HepG2 (cell line): ENCODE measurements around the gene GZF1. TPM values are rescaled to one million over a fixed set of nuclear protein-coding genes. Genes with fewer than 3 reads are reported as not detected.

Experiments
- ATAC-seq: fragments of 200-7000 bp; cut with Tn5 transposase; 3 replicates; pipeline ENCODE4 v1.9.1; 2020; ENCODE audit warnings: mild to moderate bottlenecking, moderate library complexity
- BruUV-seq: library from RNA; stranded (reverse); fragments of 400-500 nt; replicated peaks from 2 replicates; lab custom pipeline; 2021; lab: Mats Ljungman, UMichigan
- CTCF ChIA-PET: fragments of 300-600 bp; formaldehyde crosslinking; extraction: SDS; loops from one replicate; lab custom pipeline; 2021; ENCODE audit warnings: low total read pairs, inconsistent platforms, low intra/inter-chr PET ratio; lab: Yijun Ruan, JAX
- POLR2A ChIA-PET: fragments of 350-600 bp; sonication (Branson Sonifier 250); formaldehyde crosslinking; loops from one replicate; lab custom pipeline; 2020; ENCODE audit warnings: antibody characterized with exemption, inconsistent platforms; lab: Yijun Ruan, JAX
- DNase-seq: peaks from one replicate; pipeline ENCODE4 v3.0.0-alpha.2; 2015; ENCODE audit warnings: low spot score
- FAIRE-seq: peaks from 3 replicates; lab custom pipeline; 2011; peaks lifted over from hg19 to GRCh38; lab: Jason Lieb, UNC
- H2AFZ ChIP-seq: one replicate; pipeline ENCODE4 v1.6.1; 2011; ENCODE audit warnings: low read length, inconsistent platforms
- H3K27ac ChIP-seq: fragments of 300-600 bp; 3 replicates; pipeline ENCODE4 v1.8.0; 2011; ENCODE audit warnings: mixed run types, mild to moderate bottlenecking, mixed read lengths, low read length, inconsistent platforms; ENCODE audit not compliant: insufficient read depth; ENCODE audit errors: extremely low read length
- H3K27me3 ChIP-seq, 2 experiments: fragments of 200-600 bp in 1 of 2; 2 replicates in 1 of 2; 3 replicates in 1 of 2; pipeline versions ENCODE4 v1.6.0 to v1.8.0; 2011; ENCODE audit warnings: low read length in 2 of 2, mild to moderate bottlenecking in 2 of 2, moderate library complexity in 2 of 2, inconsistent platforms in 1 of 2; ENCODE audit not compliant: insufficient read depth in 2 of 2, control insufficient read depth in 1 of 2
- H3K36me3 ChIP-seq, 2 experiments: fragments of 200-600 bp in 1 of 2; replicated peaks in 1 of 2; 2 replicates in 1 of 2; 3 replicates in 1 of 2; pipeline versions ENCODE4 v1.5.1 to v1.8.0; 2011; ENCODE audit warnings: low read length in 2 of 2, inconsistent platforms in 1 of 2; ENCODE audit not compliant: insufficient read depth in 2 of 2, control insufficient read depth in 1 of 2
- H3K4me1 ChIP-seq: 2 replicates; pipeline ENCODE4 v1.5.1; 2012; ENCODE audit warnings: low read length, inconsistent platforms; ENCODE audit not compliant: insufficient read depth
- H3K4me2 ChIP-seq: 2 replicates; pipeline ENCODE4 v1.6.0; 2011; ENCODE audit warnings: low read depth, low read length, inconsistent platforms
- H3K4me3 ChIP-seq, 3 experiments: fragments of 200-600 bp in 1 of 3; sonication (generic), shearing (Covaris generic) in 1 of 3; replicated peaks in 1 of 3; 2 replicates each; pipeline ENCODE4 v1.5.1; 2011 to 2016; ENCODE audit warnings: low read length in 3 of 3, inconsistent platforms in 2 of 3, low read depth in 2 of 3, mild to moderate bottlenecking in 2 of 3, control low read depth in 1 of 3, mixed read lengths in 1 of 3; ENCODE audit not compliant: insufficient read depth in 1 of 3
- H3K79me2 ChIP-seq: one replicate; pipeline ENCODE4 v1.6.1; 2011; ENCODE audit warnings: low read length, inconsistent platforms; ENCODE audit not compliant: insufficient read depth
- H3K9ac ChIP-seq: 2 replicates; pipeline ENCODE4 v1.6.0; 2011; ENCODE audit warnings: mild to moderate bottlenecking, low read depth, low read length, inconsistent platforms; ENCODE audit not compliant: insufficient read depth
- H3K9me3 ChIP-seq: 2 replicates; pipeline ENCODE4 v1.5.1; 2012; ENCODE audit warnings: mild to moderate bottlenecking, low read length
- H4K20me1 ChIP-seq: 2 replicates; pipeline ENCODE4 v1.6.0; 2011; ENCODE audit warnings: inconsistent platforms, mild to moderate bottlenecking, low read length, moderate library complexity; ENCODE audit not compliant: insufficient read depth
- CREB1 ChIP-seq, 2 experiments: fragments of 450-650 bp in 1 of 2; IDR thresholded peaks; 2 replicates each; pipeline ENCODE4 v1.6.1; 2016 to 2017; ENCODE audit warnings: control low read depth in 1 of 2, mild to moderate bottlenecking in 1 of 2, missing compliant biosample characterization in 1 of 2, missing genetic modification characterization in 1 of 2
- MAFK ChIP-seq, 2 experiments: IDR thresholded peaks in 1 of 2; conservative IDR thresholded peaks in 1 of 2; 2 replicates each; pipeline ENCODE4 v1.6.1; 2011; ENCODE audit warnings: improper control_type of control experiment in 2 of 2, low read length in 2 of 2
- RFX1 ChIP-seq: fragments of 450-650 bp; IDR thresholded peaks from 2 replicates; pipeline ENCODE4 v1.6.1; 2017
- TMF1 ChIP-seq: sonication (generic); formaldehyde crosslinking; IDR thresholded peaks from 2 replicates; pipeline ENCODE4 v1.8.1; 2022; ENCODE audit warnings: low read depth, missing genetic modification reagents
- WGBS: methylation state at CpG from one replicate; pipeline ENCODE4 v1.1.6; 2017; ENCODE audit warnings: low lambda C conversion rate; 5-methylcytosine and 5-hydroxymethylcytosine counted together
- in situ Hi-C: cut with HindIII; loops from 2 replicates; pipeline ENCODE4 v1.10.0; 2017; ENCODE audit warnings: low pct_unique_long_range_greater_than_20kb; ENCODE audit not compliant: extremely low pct_ligation_motif_present
- intact Hi-C: fragments of 100-400 bp; cut with micrococcal nuclease; formaldehyde crosslinking; loops from one replicate; pipeline ENCODE4 v1.10.0; 2022; ENCODE audit not compliant: unreplicated experiment
- polyA plus RNA-seq, 8 experiments: library from polyadenylated mRNA; depleted of rRNA in 3 of 8; stranded (reverse) in 7 of 8; unstranded in 1 of 8; fragments of >200 nt; fragmentation: Illumina TruSeq in 4 of 8; extraction: Trizol in 4 of 8; gene quantifications; 2 replicates each; pipeline versions ENCODE4 v1.2.1 to v1.2.3, GENCODE V29; 2011 to 2016; ENCODE audit warnings: low read depth in 4 of 8, missing spikeins in 1 of 8, mixed read lengths in 1 of 8; ENCODE audit not compliant: insufficient read depth in 1 of 8
- total RNA-seq, 5 experiments: library from RNA; depleted of rRNA; stranded (reverse); fragments of >200 nt; fragmentation: Illumina TruSeq; extraction: Trizol; gene quantifications; 2 replicates each; pipeline ENCODE4 v1.2.3, GENCODE V29; 2016; ENCODE audit warnings: low read depth in 1 of 5

GZF1 gene
- total and polyA plus RNA-seq, 2 of the 13 experiments (the other 11 are each of a cell fraction or from before 2014, with no cell fraction given): 16.9 to 26.0 TPM

DNA sequence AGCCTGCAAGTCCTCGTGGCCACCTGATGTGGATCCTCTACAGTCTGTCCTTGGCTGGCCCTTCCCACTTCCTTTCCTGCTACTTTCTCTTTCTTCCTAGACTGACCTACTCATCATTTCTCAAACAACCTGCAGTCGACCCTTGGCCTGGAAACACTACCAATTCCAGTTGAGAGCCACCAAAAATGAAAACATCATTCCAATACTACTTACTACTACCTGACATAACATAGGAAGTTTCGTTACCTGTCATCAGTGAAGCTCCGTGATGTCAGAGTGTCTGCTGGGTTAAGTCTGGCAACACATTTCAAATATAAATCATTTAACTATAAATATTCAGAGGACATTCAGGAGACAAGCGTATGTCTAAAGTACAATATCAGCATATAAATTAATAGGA is 13.8 kb downstream of the GZF1 start:
- Histone ChIP-seq H3K27me3 (no peaks in the 10 kb centered on the region), H3K9me3 (no peaks in the 10 kb centered on the region), H3K4me3 (no peak overlapping the region), H3K4me1 (no peaks in the 10 kb centered on the region), H3K9ac (no peak overlapping the region), H3K79me2 (no peaks in the 10 kb centered on the region), H4K20me1 (no peaks in the 10 kb centered on the region)
- intact Hi-C loops: no loop called here
- 94% methylated on average over 5 of the region's 5 CpGs for WGBS
- no peak for DNase-seq
- CTCF ChIA-PET: no interaction called here
- TF ChIP-seq RFX1: no peak
- 0 out of 4 replicates have a peak, but pooled peaks of 1 of the 2 experiments have one; percentile 2 for TF ChIP-seq MAFK (conservative IDR thresholded peaks at IDR 0.05 in 1 of 2, IDR thresholded peaks at IDR 0.05 in 1 of 2; ENCODE audit: low read length in 2 of 2)
- peak; percentile 60 for TF ChIP-seq CREB1 (IDR thresholded peaks at IDR 0.05)
- no peak for TF ChIP-seq CREB1 (CRISPR knock-in tag; IDR thresholded peaks at IDR 0.05)
- TF ChIP-seq, all 625 proteins: peak for 2
- Histone ChIP-seq H3K36me3 (peaks cover 37 to 82% of the 10 kb centered on the region in 2 experiments), H3K27ac (no peak overlapping the region), H3K4me2 (no peak overlapping the region), H2AFZ (no peak overlapping the region)
- no peak for ATAC-seq
- no peak for FAIRE-seq
- in situ Hi-C loops: no loop called here
- POLR2A ChIA-PET: interaction anchor here (1.3 kb wide), 1 partner anchor 26 kb away, joined by 3 read pairs; no protein-coding TSS in a partner anchor
- TSS peak; percentile 2 for BruUV-seq

DNA sequence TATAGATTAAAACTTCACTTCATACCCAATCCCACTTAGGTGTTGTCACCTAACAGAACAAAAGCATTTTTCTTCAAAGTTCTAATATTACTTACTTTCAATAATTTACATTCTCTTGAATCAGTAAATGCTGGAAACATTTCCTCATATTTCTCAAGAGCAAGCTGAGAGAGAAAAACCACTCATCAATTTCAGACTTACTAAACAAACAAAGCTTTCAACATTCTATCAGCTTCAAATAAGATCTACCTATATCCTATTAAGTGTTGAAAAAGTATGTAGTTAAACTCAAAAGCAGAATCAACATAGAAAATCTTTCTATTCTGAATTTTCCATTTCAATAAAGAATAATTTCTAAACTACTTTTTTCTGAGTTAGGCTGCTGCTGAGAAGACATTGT is 17.8 kb downstream of the GZF1 start:
- no TSS peak for BruUV-seq
- Histone ChIP-seq H3K36me3 (peaks cover 25 to 74% of the 10 kb centered on the region in 2 experiments), H3K4me1 (no peaks in the 10 kb centered on the region), H2AFZ (no peak overlapping the region), H3K9me3 (no peaks in the 10 kb centered on the region), H3K79me2 (no peaks in the 10 kb centered on the region), H3K9ac (no peak overlapping the region), H3K4me2 (no peak overlapping the region), H3K4me3 (no peak overlapping the region), H3K27me3 (no peaks in the 10 kb centered on the region), H4K20me1 (no peaks in the 10 kb centered on the region), H3K27ac (no peak overlapping the region)
- no peak for FAIRE-seq
- DNase-seq: no peak
- ATAC-seq: no peak
- intact Hi-C loops (no loop called here), in situ Hi-C loops (no loop called here)
- TF ChIP-seq TMF1 (CRISPR knock-in tag): no peak
- CTCF ChIA-PET: no interaction called here
- POLR2A ChIA-PET: interaction anchor here (0.6 to 2.1 kb wide), 2 partner anchors 19 to 37 kb away, joined by 4 to 6 read pairs; partner anchors contain the start of gene GZF1
